ENCODE data around the gene PLXNB3.

PLXNB3 gene

DNA sequence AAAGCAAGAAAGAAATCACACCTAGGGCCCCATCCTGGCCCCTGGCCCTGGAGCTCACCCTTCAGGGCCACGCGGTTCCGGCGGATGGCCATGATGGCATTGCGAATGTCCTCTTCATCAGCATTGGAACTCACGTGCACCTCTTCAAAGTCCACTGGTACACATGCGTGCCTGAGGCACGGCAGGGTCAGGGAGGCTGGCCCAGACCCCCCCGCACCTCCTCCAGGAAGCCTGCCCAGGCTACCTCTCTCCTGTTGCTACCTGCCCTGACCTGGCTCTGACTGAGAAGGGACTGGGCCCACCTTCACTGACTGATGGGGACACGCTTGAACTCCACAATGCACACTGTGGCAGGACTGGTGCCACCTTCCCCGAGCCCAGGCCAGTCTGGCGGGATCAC, 25.6 kb downstream of the PLXNB3 start:
- in situ Hi-C loops (cut with HindIII; ENCODE audit: low sequenced_read_pairs) = no loop called here

DNA sequence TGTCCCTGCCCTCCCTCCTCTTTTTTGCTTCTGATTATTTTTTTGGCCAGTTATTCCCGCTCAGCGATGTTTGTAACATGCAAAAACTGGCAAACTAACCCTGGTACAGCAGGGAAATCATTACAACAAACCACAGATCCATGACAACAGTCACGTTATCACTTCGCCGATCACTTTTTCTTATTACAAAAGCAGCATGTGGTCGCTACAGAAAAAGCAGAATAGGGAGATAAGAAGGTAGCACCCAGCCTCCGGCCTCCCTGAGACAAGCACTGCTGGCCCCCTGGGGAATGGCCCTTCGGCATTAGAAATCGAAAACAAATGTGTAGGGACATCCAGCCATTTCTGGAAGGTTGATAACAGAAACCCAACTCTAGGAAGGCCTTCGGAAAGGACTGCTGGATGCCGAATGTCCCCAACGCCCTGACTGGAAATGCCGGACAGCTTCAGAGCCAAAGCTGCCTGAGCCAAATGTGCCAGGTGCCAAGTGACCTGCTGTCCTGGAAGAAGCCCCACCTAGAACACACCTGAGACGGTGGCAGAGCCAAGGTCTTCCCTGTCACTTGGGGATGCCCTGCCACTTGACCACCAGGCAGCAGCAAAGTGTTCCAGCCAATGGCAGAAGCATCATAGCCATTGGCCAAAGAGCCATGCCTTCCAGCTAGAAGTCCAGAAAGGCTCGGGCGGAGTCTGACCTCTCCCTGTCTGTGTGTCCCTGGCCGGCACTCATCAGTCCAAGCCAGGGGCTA, 27.2 kb downstream of the PLXNB3 start:
- in situ Hi-C loops (cut with HindIII; ENCODE audit: low sequenced_read_pairs) = no loop called here

DNA sequence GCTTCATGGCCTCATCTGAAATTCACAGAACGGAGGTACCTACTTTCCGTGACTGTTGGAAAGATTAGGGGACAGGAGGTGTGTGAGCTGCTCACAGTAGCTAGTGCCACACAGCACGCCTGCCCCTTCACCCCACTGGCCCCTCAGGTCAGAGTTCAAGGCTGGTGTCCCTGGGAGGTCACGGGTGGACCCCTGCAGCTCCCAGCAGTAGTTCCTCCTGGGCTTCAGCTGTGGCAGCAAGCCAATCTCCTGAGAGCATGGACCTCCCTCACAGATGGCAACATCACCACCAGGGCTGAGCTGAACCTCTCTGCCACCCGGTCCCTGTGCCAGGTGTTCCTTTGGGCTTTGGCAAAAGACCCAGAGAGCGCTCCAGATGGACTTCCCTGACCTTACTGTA, 28.3 kb downstream of the PLXNB3 start:
- in situ Hi-C loops (cut with HindIII; ENCODE audit: low sequenced_read_pairs) = no loop called here

DNA sequence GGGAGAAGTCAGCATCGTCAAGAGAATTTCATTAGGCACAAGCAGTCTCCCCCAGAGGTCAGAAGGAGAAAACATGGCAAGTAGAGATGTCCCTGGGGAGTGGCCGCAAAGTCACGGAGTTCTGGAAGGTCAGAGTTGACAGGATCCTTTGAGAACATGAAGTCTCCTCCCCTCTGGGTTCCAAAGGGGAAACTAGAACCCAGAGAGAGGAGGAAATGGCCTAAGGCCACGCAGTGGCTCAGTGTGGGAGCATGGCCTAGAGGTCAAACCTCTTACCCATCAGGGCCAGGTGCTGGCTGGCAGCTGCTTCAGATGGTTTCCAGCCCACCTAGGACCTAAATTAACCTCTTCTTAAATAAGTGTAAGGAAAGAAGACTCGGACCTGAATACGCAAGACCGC, 29.2 kb downstream of the PLXNB3 start:
- in situ Hi-C loops (cut with HindIII; ENCODE audit: low sequenced_read_pairs) = no loop called here

DNA sequence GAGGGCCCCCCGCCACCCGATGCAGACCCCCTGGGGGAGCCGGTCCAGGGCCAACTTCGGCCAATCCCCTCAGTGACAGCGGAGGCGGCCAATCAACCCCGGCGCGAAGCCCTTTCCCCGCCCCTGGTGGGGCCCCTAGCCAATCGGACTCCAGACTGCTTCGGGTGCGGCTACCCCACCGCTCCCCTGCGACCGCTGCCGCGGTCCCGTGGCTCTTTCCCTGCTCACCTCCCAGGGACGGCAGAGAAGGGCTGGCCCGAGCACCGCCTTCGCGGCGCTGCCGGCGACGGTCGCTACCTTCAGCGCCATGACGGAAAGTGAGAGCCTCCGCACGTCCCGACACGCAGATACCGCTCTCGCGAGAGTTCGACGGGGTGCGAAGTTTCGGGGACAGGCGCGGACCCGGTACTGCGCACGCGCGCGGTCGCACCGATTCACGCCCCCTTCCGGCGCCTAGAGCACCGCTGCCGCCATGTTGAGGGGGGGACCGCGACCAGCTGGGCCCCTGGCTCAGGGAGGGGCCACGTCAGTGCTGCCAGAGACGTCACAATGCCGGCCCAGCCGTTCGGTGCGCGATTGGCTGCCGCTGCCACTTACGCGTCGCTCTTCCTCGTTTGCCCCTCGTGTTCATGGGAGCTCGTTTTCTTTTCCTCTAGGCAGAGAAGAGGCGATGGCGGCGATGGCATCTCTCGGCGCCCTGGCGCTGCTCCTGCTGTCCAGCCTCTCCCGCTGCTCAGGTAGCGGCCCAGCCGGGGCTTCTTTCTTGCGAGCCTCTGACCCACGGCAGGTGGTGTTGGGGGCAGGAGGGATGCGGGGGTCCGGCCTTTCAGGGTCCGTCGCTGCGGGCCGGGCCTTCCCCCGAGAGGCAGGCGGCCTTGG, 30.2 kb downstream of the PLXNB3 start, which contains the start of the genes IDH3G and SSR4:
TSS of gene IDH3G (minus strand) at position 358 of the 879 bp plus-strand sequence. CDS start at position 309, 49 bp downstream.
TSS of gene SSR4 (plus strand) at position 651 of the 879 bp plus-strand sequence. CDS start at position 671, 20 bp downstream.
- in situ Hi-C loops (cut with HindIII; ENCODE audit: low sequenced_read_pairs) = no loop called here

DNA sequence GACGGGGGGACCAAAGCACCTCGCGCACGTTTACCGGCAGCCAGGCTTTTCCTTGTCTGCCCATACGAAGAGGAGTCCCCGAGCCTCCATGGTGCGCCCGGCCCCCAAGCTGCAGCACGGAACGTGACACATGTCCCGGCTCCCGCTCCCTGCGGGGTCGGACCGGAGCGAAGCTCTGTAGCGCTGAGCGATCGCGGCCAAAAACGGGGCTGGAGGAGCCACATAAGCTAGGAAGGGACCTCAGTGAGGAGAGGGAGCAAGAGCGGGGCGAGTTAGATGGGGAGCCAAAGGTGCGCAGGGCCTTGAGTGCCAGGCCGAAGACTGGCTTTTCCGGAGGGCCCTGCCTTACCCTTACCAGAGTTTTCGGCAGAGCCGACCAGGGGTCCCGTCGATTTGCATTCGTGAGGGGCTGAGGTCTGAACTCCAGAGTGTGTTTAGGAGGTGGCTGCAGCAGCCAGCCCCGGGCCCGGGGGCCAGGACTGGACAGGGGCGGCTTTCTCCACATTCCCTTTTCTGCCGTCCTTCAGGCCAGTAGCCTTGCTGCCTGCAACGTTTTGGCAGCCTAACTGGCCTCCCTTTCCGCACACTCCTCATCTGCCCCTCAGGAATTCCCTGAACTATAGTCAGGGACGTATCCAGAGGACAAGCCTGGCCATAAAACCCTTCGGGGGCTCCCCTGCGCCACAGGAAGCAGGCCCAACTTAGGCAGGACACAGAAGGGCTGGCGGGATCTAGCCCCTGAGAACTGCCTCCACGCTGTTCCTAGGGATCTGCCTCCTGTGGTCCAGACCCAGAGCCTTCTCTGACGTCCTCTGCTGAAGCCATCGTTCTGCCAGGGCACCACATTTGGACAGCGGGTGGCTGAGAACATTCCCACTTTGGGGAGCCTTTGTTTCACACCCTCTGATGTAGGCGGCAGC, 31.1 kb downstream of the PLXNB3 start:
- in situ Hi-C loops (cut with HindIII; ENCODE audit: low sequenced_read_pairs) = no loop called here

DNA sequence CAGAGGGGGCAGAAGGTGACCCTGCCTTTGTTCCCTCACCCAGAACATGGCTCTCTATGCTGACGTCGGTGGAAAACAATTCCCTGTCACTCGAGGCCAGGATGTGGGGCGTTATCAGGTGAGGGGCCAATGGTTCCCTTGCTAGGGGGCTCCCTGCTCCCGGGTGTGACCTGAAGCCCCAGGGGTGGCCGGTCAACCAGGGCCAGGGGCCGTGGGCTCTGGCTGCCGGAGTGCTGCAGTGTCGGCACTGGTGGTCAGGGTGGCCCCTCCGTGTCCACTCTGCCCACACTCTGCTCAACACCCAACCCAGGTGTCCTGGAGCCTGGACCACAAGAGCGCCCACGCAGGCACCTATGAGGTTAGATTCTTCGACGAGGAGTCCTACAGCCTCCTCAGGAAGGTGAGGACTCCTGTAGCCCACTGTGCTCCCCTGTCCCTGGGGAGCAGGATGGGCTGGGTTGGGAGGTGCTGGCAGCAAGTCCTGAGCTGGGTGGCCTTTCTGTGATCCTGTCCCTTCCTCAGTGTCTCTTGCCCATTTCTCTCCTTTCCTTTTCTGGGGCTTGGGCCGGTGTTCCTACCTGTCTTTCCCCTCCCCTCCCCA, 33.5 kb downstream of the PLXNB3 start:
- in situ Hi-C loops (cut with HindIII; ENCODE audit: low sequenced_read_pairs) = no loop called here

DNA sequence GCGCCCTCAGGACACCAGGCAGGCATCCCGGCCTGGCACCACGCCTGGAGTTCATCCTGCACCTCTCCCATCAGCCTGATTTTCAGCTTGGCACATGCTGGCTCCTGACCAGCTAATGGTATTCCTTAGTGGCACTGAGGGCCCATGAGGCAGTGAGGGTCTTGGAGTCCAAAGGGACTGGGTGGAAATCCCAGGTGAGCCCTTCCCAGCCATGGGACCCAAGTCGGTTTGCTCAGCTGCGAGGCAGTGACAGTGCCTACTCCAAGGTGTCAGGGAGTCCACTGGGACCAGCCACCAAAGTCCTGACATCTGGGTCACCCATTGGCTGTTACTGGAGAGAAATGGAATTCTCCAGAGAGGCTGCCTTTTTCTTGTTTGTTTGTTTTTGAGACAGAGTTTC, 35.3 kb downstream of the PLXNB3 start:
- in situ Hi-C loops (cut with HindIII; ENCODE audit: low sequenced_read_pairs) = no loop called here

DNA sequence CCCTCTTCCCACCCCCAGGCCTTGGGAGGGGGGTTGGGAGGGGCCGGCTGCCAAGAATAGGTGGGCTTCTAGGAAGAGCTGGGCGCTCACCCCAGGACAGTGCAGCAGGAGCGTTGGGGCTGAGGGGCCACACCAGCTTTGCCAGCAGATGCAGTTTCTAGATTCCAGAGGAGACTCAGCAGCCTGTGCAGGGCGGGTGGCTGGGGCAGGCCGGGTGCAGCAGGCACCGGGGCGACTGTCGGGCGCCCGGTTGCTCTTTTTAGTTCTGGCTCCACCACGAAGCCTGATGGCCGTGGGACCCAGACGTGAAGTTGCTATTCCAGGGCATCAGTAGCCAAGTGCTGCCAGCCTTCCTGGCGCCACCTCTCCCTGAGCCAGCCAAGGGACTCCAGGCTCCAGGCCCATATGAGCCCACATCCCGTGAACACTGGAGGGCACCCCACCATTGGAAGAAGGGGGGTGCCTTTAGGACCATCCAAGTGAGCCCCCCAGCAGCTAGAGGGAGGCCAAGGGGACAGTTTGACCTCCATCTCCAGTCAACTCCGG, 36.2 kb downstream of the PLXNB3 start:
- in situ Hi-C loops (cut with HindIII; ENCODE audit: low sequenced_read_pairs) = no loop called here

DNA sequence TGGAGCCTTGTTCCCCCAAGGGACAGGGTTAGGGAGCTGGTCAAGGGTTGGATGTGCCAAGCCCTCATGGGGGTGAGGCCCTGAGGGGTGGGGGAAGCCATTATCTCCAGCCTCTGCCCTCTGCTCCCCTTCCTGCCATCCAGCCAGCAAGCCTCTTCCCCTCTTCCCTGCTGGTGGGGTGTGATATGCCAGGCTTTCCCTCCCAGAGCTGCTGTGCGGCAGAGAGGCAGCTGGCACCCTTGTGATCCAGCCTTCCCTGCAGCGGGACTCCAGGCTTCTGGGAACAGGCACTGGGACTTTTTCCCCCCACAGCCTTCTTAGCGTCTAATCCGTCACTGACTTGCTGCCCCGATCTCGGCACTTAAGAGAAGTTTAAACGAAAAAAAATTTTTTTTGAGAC, 36.7 kb downstream of the PLXNB3 start:
- in situ Hi-C loops (cut with HindIII; ENCODE audit: low sequenced_read_pairs) = no loop called here

DNA sequence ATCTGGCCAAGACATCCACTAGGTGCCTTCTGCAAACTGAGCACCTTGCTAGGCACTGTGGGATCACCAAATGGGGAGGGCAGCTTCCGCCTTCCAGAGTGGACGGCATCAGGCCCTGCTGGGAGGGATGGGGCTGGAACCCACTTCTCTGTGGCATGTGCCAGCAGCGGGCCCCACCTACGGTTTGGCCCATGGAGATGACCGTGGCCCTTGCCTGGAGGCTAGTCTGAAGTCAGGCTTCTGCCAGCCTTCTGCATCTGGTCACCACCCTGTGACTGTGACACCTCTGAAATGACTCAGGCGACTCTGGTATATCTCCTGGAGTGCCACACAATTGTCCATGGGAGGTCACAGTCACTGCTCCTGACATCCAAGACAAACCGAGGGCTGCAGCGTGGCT, 37.6 kb downstream of the PLXNB3 start:
- in situ Hi-C loops (cut with HindIII; ENCODE audit: low sequenced_read_pairs) = no loop called here

DNA sequence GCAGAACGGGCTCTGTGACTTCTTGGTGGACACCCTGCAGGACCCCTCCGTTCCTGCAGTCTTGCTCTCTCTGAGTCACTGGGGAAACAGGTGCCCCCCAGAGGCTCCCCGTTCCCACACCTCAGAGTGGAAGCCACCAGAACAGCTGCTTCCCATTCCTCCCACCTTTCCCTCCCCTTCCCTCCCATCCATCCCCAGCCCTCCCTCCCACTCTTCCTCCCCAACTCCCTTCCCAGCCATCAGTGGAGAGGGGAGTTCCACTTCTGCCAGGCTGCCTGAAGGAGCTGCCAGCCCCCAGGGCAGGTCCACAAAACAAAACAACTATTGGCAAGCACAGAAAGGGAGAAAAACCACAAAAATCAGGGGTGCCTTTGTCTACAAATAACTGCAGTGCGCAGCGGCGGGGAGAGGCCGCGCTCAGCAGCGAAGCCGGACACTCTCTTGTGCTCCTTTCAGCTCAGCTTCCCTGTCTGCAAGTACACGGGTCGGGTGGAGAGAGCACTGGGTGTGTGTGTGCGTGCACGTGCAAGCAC, 38.5 kb downstream of the PLXNB3 start:
- in situ Hi-C loops (cut with HindIII; ENCODE audit: low sequenced_read_pairs) = no loop called here

DNA sequence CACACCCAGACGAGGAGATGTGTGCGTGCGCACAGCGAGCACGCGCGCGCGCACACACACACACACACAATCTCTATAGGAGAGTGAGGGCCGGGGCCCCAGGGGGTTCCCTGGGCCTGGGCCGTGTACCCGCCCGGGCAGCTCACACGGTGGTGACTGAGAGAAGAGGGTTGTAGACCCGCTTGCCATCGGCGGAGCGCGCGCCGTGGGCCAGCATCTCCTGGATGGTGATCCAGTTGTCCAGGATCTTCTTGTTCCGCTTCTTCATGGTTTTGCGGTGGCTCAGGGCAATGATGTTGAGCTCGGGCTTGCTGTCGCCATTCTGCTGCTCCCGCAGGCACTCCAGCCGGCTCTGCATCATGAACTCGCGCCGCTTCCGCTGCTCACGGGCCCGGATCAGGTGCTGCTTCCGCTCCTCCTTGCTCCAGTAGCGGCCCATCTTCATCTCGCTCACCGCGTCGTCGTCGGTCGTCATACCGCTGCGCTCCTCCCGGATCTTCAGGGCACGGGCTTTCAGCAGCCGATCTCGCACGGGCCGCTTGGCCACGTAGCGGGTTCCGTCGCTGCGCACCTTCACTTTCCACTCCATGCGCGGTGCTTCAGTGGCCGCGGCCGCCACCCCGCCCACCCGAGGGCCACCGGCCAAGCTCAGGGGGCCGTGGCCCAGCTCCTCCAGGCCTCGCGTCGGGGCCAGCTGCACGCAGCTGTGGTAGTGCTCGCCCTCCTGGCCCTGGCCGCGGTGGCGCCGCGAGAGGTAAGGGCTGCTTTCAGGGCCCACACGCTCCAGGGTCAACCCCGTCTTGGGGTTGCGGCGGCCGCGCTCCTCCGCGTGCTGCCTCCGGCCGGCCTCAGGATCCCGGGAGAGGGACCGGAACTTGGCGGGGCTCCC, 39.4 kb downstream of the PLXNB3 start:
- in situ Hi-C loops (cut with HindIII; ENCODE audit: low sequenced_read_pairs) = no loop called here

DNA sequence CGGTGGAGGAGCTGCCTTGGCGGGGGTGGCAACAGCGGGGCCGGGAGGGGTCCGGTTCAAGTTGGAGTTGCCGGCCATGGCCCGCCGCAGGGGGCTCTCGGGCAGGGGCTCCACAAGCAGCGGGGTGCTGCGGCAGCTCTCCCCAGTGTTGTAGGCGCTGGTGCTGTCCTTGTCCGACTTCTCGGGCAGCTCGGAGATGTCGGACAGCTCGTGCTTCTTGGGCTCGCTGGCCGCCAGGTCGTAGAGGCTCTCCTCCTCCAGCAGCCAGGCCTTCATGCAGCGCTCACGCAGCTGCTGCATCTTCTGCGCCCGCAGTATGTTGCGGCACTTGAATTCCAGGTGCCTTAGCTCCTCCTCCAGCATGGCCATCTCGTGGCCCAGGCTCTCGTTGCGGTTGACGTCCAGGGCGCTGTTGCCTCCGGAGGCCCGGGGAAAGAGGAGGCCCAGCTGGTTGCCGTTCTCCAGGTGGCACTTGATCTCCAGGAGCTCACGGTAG, 40.1 kb downstream of the PLXNB3 start:
- in situ Hi-C loops (cut with HindIII; ENCODE audit: low sequenced_read_pairs) = no loop called here

DNA sequence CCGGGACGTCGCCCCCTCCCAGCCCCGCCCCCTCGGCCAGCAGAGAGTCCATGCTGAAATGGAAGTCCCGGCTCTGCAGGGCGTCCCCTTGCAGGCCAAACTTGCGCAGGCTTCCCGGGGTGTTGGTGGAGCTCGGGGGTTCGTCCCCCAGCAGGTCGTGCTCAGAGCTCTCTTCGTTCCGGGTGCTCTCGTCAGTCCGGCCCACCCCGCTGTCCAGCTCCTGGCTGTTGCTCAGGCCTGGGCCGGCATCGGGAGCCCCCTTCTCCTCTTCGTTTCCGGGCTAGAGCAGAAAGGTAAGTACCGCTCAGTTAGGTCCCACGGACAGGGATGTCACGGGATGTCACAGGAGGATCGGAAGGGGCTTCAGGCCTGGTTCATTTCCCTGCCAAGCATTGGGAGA, 40.6 kb downstream of the PLXNB3 start:
- in situ Hi-C loops (cut with HindIII; ENCODE audit: low sequenced_read_pairs) = no loop called here

DNA sequence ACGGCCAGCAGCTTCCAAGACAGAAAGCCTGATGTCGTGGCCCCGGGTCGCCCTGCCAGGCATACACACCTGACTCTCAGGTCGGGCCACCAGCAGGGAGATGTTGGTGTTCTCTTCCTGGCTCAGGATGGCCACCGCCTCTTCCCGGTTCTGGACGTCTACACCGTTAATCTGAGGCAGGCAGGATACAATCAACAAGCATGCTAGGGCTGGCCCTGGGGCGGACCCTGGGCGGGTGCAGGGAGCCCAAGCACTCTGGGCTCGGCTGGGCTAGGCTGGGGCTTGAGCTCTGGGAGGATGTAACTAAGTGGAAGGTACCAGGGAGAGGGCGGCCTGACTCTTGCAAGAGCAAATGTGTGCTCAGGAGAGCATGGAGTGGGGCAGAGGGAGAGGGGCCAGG, 41.4 kb downstream of the PLXNB3 start:
- in situ Hi-C loops (cut with HindIII; ENCODE audit: low sequenced_read_pairs) = no loop called here

DNA sequence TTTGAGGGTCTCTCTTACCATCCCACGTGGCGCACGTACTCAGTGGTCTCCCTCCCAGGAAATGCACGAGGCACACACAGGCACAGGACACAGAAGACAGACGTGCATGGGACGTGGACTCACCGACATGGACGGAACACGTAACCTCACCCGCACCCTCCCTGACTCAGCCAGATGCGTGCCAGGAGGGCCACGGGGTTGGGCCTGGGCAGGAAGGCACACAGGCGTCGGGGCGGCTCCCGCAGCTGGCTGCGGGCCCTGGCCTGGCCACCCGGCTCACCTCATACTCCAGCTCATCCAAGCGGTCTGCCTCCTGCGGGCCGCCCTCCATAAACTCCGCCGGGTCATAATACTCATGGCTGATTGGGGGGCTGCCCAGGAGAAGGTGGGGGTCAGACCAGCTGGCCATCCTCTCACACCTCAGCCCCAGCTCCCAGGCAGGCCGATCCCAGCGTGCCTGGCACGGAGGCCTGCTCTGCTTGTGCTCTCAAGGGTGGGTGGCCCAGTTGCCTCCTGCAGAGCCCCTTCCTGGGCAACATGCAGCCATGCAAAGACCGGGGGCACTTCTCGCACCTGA, 43.0 kb downstream of the PLXNB3 start:
- in situ Hi-C loops (cut with HindIII; ENCODE audit: low sequenced_read_pairs) = no loop called here

DNA sequence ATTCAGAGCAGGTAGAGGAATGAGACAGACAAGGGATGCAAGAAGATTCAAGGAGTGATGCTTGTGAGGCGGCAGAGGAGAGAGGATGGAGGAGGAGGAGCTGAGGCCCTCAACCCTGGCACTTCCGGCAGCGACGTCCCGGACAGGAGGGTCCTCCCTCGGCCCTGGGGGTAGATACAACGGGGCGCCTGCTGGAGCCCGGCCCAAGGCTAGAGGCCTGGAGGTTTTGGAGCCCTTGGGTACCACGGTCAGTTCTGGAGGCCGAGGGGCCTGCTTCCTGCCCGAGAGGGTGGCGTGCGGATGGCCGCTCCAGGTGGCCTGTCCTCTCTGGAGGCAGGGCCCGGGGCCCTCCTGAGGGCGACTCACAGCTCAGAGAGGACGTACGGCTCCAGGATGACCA, 43.9 kb downstream of the PLXNB3 start:
- in situ Hi-C loops (cut with HindIII; ENCODE audit: low sequenced_read_pairs) = no loop called here

All from endothelial cell of hepatic sinusoid (primary cell).